NCI-H2107 treated with DMSO at 0.1 percent for 48 hours (cell line): ENCODE data around the gene RNF220.
"Not testable (repeated sequence)": the region's sequence is repeated elsewhere in the genome, so short reads cannot be mapped to it uniquely, and the experiment has no call there.

Experiments
- DNase-seq: peaks from one replicate; lab custom pipeline; 2025; ENCODE audit not compliant: unreplicated experiment; lab: John Stamatoyannopoulos, UW

Gene RNF220

DNA sequence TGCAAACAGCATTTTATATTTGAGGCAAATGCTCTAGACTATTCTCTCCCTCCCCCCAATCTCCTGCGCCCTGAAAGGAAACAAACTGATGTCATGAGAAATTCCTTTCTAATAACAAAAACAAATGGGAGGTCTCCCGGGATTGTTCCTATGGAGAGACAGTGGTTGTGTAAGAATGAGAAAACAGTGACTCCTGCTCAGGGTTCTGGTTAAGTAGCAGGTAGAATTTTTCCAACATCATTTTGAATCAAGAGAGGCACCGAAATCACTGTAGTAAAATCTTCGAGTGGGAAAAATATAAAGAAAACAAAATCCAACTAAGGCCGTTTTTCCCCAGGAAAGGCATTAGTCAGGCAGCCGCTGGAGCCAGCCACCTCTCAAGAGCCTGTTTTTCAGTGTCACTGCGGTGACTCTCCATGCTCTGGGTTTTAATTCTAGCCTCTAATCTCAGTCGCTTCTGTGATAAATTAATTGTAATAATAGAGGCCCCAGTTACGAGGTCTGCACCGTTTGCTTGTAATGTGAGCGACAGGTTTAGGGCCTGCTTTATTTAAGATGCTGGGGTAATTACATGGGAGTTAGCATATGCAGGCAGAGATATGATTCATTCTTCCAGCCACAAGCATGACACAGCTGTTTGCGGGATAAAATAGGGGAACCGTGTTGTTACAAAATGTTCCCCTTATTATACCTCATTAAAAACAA lies 80.3 kb downstream of the RNF220 start:
- no peak for DNase-seq

GRCh38 chr1:44485934-44486460 lies 80.9 kb downstream of the RNF220 start:
- no peak for DNase-seq

GRCh38 chr1:44489481-44489880 lies 84.4 kb downstream of the RNF220 start:
- no peak for DNase-seq

GRCh38 chr1:44496541-44497171 lies 91.6 kb downstream of the RNF220 start:
- no peak for DNase-seq

DNA sequence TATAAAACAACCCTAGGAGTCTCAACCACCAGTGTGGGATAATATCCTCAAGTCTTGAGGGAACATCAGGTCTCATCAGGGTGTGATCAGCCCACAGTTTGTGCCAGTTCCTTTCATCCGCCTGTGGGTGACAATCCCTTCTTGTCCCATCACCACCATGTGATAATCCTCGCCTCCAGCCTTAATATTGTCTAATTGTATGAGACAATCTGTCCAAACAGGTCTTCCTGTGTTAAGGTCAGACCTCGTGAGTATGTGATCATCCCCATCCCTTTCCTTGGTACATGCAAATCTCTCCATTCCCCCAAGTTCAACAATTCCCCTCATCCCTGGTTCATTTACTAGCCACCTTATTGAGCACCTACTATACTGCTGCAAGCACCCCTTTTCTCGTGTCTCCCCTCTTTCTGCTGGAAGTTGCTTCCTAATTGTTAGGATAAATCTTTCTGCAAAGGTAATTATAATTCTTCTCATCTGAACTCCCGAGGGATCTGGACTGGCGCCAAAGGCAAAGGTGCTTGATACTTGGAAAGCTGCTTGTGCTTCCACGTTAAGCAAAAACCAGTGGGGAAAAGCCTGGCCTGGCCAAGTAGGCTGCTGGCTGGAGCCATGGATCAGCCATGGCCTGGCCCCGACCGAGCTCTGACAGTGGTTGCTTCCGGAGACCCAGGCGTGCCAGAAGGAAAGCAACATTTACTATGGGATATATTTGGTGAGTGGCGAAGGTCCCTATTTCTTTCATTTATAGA lies 92.5 kb downstream of the RNF220 start:
- DNase-seq: no peak

GRCh38 chr1:44499306-44499705 lies 94.3 kb downstream of the RNF220 start:
- DNase-seq: no peak

GRCh38 chr1:44500181-44501046 lies 95.4 kb downstream of the RNF220 start:
- no peak for DNase-seq

DNA sequence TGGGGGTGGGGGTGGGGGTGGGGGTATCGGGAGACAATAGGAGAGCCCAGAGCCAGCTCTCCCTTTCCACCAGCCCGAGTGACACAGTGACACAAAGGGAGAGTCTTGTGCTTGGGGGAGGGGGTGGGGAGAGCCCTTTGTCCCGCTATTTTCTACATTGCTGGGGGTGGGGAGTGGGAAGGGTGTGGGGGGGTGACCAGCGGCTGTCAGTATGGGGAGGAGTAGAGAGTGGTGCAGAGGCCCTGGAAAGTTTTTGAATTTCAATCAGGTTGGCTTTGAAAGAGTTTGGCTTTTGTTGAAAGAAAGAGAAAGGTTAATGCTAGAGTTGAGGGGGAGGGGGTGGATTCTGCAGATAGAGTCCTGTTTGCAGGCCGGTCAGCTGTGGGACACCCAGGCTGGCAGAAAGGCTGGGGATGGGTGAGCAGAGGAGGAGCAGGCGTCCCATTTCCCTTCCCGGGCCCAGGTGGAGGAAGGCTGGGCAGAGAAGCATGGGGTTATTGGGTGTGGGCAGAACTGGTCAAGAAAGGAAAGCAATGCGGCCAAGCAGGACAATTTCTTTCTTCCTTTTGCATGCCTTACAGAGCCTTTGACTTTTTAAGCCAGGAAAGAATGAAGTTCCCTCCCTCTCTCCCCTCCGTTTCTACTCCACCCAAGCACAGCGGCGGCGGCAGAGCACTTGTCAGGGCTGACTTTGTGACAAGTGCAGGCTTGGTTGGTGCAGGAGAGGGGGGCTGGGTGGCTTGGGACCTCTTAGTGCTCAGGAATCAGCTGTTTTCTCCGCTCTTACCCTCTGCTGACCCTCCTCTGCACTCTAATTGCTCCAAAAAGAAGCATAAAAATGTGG lies 96.2 kb downstream of the RNF220 start:
- DNase-seq: no peak

GRCh38 chr1:44502823-44503222 lies 97.8 kb downstream of the RNF220 start:
- DNase-seq: not testable (repeated sequence)

DNA sequence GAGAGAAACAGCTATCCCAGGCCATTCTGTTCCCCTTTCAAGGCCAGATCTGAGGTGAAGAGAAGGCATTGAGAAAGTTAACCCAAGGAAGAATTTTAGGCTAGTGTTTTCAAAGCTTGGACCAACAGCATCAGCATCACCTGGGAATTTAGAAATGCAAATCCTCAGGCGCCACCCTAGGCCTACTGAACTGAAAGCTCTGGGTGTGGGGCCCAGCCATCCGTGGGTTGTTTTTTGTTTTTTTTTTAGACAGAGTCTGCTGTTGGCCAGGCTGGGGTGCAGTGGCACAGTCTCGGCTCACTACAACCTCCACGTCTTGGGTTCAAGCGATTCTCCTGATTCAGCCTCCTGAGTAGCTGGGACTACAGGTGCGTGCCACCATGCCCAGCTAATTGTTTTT lies 98.6 kb downstream of the RNF220 start:
- no peak for DNase-seq

DNA sequence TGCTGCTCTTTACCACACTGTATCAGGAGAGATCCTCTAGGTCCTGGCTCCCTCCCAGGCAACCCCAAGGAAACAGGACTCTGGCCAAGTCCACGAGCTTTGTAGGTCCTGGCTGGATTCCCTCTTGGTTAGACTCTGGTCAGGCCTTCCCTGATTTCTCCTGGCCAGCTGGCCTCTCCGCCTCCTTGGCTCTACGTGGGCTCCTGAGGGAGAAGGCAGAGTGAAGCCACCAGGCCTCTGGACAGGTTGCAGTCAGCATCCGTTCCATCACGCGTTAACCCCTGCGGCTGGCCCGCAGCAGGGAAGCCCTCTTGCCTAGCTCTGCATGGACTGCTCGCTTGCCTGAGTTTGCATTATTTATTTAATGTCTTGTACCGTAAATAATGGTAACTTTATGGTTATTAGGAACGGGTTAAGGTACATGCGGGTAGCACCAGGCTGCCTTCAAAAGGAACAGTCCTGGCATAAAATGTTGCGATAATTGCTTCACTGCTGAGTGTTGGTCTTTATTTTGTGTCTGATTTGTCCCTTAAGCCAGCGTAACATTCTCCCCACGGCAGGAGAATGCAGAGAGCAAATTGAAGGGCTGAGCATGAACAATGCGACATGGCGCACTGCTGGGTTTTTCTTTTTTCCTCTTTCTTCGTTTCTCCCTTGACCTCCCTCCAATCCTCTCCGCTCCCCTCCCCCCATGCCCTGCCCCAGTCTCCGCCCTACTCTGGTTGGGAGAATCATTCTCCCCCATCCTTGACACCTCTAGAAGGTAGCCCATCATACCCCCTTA lies 100.3 kb downstream of the RNF220 start:
- DNase-seq: no peak

DNA sequence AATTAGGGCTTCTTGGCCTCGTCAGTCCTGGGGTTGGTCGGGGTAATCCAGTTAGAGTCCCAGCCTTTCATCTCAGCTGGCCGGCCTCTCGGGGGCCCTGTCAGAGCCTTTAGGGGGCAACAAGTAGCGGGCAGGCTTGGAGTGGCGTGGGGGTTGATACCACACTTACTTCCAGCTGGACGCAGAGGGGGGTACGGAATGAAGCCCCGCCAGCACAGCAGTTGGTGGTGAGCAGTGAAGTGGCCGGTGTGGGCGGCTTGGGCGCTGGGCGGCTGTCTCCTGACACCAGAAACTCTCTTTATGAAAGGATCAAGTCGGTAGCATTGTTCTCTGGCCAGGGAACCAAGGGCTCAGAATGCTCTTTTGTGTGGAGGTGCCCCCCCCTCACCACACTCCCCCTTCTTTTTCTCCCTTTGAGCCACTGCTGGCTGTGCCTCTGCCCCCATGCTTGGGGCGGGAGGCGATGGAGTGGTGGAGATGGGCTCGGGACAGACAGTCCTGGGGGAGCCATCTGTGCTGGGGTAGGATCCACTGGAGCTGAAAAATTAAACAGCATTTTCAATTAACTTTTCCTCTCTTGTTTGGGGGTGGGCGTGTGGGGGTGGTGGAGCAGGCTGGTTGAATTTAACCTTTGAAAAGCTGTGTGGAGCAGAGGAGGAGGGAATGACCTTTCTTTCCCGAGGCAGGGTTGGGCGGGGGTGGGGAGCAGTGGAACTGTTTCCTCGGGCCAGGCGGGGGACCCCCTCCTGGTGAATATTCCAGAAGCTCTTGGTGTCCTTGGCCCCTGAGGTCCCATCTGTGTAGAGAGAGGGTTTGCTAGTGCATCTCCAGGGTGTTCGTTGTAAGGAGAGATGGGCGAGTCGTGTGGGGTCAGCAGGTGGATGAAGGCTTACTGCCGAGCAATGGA lies 102.7 kb downstream of the RNF220 start:
- no peak for DNase-seq

GRCh38 chr1:44508397-44508745 lies 103.3 kb downstream of the RNF220 start:
- DNase-seq: no peak

- DNase-seq: no peak
Measured at GRCh38 chr1:44511363-44511762, 106.3 kb downstream of the RNF220 start.

DNA sequence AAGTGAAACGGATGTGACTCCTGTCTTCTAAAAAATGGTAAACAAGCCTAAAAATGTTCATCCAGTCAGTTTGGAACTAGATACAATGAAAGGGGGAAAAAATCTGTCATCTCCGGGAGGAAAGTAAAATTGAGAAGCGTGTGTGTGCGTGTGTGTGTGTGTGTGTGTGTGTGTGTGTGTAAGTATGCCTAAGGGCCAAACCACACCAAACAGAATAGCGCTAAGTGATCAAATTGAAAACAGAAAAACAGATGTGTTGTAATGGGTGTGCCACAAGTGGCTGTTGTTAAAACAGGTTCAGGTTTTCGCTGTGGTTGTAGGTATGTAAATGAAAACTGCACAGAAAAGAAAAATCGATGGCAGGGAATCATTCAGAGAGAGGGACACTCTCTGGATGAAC lies 106.7 kb downstream of the RNF220 start:
- DNase-seq: peak; percentile 85

- no peak for DNase-seq
Measured at GRCh38 chr1:44512313-44512885, 107.3 kb downstream of the RNF220 start.

DNA sequence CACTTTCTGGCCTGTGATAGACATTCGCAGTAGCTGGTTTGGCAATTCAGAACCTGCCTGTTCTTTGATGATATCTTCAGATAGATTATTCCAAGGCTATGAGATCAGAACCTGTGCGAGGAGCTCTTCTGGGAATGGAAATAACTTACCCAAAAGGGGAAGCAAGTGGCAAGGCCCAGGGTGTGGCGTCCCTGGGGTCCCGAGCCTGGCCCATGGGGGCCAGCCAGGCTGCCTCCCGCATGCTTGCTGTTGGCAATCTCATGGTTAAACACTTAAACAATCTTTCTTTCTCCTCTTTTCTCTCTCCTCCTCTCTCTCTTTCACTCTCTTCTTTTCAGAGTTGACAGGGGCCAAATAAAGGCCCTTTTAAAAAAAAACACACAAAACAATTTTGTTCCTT lies 108.1 kb downstream of the RNF220 start:
- no peak for DNase-seq

DNA sequence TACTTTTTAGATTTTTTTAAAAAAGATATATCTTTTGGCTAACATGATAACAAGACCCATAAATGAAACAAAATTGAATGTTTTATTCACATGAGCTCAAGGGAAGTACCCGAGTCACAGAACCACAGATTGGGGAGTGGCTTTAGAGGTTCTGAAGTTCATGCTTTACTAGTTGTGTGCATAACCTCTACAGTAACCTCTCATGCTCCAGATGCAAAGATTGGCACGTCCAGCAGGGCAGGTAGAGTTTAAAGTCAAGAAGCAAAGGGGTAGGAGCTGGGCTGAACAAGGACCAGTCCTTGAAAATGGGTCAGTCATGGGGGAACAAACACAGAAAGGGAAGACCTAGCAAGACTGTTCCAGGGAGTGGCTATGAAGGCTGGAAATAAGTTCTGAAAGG lies 109.6 kb downstream of the RNF220 start:
- DNase-seq: no peak
